HepG2 (cell line): ENCODE results near the gene PISD. TPM values are rescaled to one million over a fixed set of nuclear protein-coding genes. Genes with fewer than 3 reads are reported as not detected.

ENCODE experiments used
- CC2D1A ChIP-seq: sonication (generic); formaldehyde crosslinking; IDR thresholded peaks from 2 replicates; pipeline ENCODE4 v1.8.1; 2023; ENCODE audit warnings: mild to moderate bottlenecking, missing genetic modification reagents
- CHCHD3 ChIP-seq: sonication (generic); formaldehyde crosslinking; IDR thresholded peaks from 2 replicates; pipeline ENCODE4 v1.8.0; 2022; ENCODE audit warnings: mild to moderate bottlenecking, missing genetic modification reagents, moderate library complexity
- FOXP1 ChIP-seq, 2 experiments: fragments of 450-650 bp in 1 of 2; IDR thresholded peaks; 2 replicates each; pipeline ENCODE4 v1.6.1; 2017 to 2018; ENCODE audit warnings: antibody characterized with exemption in 1 of 2
- KDM1A ChIP-seq: IDR thresholded peaks from 2 replicates; pipeline ENCODE4 v1.6.1; 2016; ENCODE audit warnings: missing compliant biosample characterization
- MED1 ChIP-seq: sonication (generic); formaldehyde crosslinking; IDR thresholded peaks from 2 replicates; pipeline ENCODE4 v1.4.0; 2020; ENCODE audit warnings: missing genetic modification reagents
- MED13 ChIP-seq: sonication (generic); formaldehyde crosslinking; IDR thresholded peaks from 2 replicates; pipeline ENCODE4 v1.5.0; 2020; ENCODE audit warnings: missing genetic modification reagents
- MEIS2 ChIP-seq: sonication (generic); formaldehyde crosslinking; IDR thresholded peaks from 2 replicates; pipeline ENCODE4 v1.9.0; 2021; ENCODE audit warnings: mild to moderate bottlenecking, missing genetic modification reagents
- RBFOX2 ChIP-seq: fragments of 200-400 bp; formaldehyde crosslinking; IDR thresholded peaks from 2 replicates; pipeline ENCODE4 v1.6.1; 2017; ENCODE audit warnings: low read depth, mild to moderate bottlenecking, low read length
- RFXANK ChIP-seq: IDR thresholded peaks from 2 replicates; pipeline ENCODE4 v1.6.1; 2016
- SKIL ChIP-seq: sonication (generic); formaldehyde crosslinking; IDR thresholded peaks from 2 replicates; pipeline ENCODE4 v1.8.0; 2022; ENCODE audit warnings: missing genetic modification reagents, mild to moderate bottlenecking, moderate library complexity, borderline replicate concordance
- SMARCC2 ChIP-seq: fragments of 450-650 bp; IDR thresholded peaks from 2 replicates; pipeline ENCODE4 v1.6.1; 2017; ENCODE audit warnings: antibody characterized with exemption, mild to moderate bottlenecking
- SOX13 ChIP-seq, 3 experiments: fragments of 450-650 bp in 1 of 3; sonication (generic) in 1 of 3; formaldehyde crosslinking in 1 of 3; IDR thresholded peaks in 2 of 3; conservative IDR thresholded peaks in 1 of 3; 2 replicates each; pipeline versions ENCODE4 v1.5.0 to v1.6.1; 2016 to 2020; ENCODE audit warnings: antibody characterized with exemption in 1 of 3, mild to moderate bottlenecking in 1 of 3, missing compliant biosample characterization in 1 of 3, missing genetic modification reagents in 1 of 3, moderate library complexity in 1 of 3
- TBX3 ChIP-seq: fragments of 450-650 bp; IDR thresholded peaks from 2 replicates; pipeline ENCODE4 v1.6.1; 2017; ENCODE audit warnings: antibody characterized with exemption, mild to moderate bottlenecking, inconsistent platforms, borderline replicate concordance
- TFDP1 ChIP-seq: IDR thresholded peaks from 2 replicates; pipeline ENCODE4 v1.6.1; 2016; ENCODE audit warnings: missing compliant biosample characterization, missing genetic modification reagents, borderline replicate concordance
- ZBTB7A ChIP-seq: sonication (generic); formaldehyde crosslinking; IDR thresholded peaks from 2 replicates; pipeline ENCODE4 v1.8.0; 2022; ENCODE audit warnings: mild to moderate bottlenecking, missing genetic modification reagents
- ZBTB8A ChIP-seq: sonication (generic); formaldehyde crosslinking; IDR thresholded peaks from 2 replicates; pipeline ENCODE4 v1.4.0; 2020; ENCODE audit warnings: mild to moderate bottlenecking, low read depth, missing genetic modification reagents, borderline replicate concordance
- ZFY ChIP-seq: sonication (generic); formaldehyde crosslinking; IDR thresholded peaks from 2 replicates; pipeline ENCODE4 v1.4.0; 2020; ENCODE audit warnings: missing genetic modification reagents
- ZNF101 ChIP-seq: sonication (generic); formaldehyde crosslinking; IDR thresholded peaks from 2 replicates; pipeline ENCODE4 v1.4.0; 2020; ENCODE audit warnings: mild to moderate bottlenecking, low read depth, missing genetic modification reagents, borderline replicate concordance
- ZNF138 ChIP-seq: sonication (generic); formaldehyde crosslinking; IDR thresholded peaks from 2 replicates; pipeline ENCODE4 v1.5.0; 2020; ENCODE audit warnings: mild to moderate bottlenecking, low read depth, missing genetic modification reagents
- ZNF224 ChIP-seq: sonication (generic); formaldehyde crosslinking; IDR thresholded peaks from 2 replicates; pipeline ENCODE4 v1.5.0; 2020; ENCODE audit warnings: mild to moderate bottlenecking, missing genetic modification reagents
- polyA plus RNA-seq, 8 experiments: library from polyadenylated mRNA; depleted of rRNA in 3 of 8; stranded (reverse) in 7 of 8; unstranded in 1 of 8; fragments of >200 nt; fragmentation: Illumina TruSeq in 4 of 8; extraction: Trizol in 4 of 8; gene quantifications; 2 replicates each; pipeline versions ENCODE4 v1.2.1 to v1.2.3, GENCODE V29; 2011 to 2016; ENCODE audit warnings: low read depth in 4 of 8, missing spikeins in 1 of 8, mixed read lengths in 1 of 8; ENCODE audit not compliant: insufficient read depth in 1 of 8
- total RNA-seq, 5 experiments: library from RNA; depleted of rRNA; stranded (reverse); fragments of >200 nt; fragmentation: Illumina TruSeq; extraction: Trizol; gene quantifications; 2 replicates each; pipeline ENCODE4 v1.2.3, GENCODE V29; 2016; ENCODE audit warnings: low read depth in 1 of 5
- TF ChIP-seq, protein P1 (sequence below): sonication (generic); formaldehyde crosslinking; IDR thresholded peaks from 2 replicates; pipeline ENCODE4 v1.5.0; 2020; ENCODE audit warnings: mild to moderate bottlenecking, missing genetic modification reagents, moderate library complexity
- TF ChIP-seq, protein P2 (sequence below): sonication (generic); formaldehyde crosslinking; IDR thresholded peaks from 2 replicates; pipeline ENCODE4 v1.4.0; 2020; ENCODE audit warnings: mild to moderate bottlenecking, missing genetic modification reagents

Gene PISD
- total and polyA plus RNA-seq, 2 of the 13 experiments (the other 11 are each of a cell fraction or from before 2014, with no cell fraction given): 30.1 to 47.7 TPM

DNA sequence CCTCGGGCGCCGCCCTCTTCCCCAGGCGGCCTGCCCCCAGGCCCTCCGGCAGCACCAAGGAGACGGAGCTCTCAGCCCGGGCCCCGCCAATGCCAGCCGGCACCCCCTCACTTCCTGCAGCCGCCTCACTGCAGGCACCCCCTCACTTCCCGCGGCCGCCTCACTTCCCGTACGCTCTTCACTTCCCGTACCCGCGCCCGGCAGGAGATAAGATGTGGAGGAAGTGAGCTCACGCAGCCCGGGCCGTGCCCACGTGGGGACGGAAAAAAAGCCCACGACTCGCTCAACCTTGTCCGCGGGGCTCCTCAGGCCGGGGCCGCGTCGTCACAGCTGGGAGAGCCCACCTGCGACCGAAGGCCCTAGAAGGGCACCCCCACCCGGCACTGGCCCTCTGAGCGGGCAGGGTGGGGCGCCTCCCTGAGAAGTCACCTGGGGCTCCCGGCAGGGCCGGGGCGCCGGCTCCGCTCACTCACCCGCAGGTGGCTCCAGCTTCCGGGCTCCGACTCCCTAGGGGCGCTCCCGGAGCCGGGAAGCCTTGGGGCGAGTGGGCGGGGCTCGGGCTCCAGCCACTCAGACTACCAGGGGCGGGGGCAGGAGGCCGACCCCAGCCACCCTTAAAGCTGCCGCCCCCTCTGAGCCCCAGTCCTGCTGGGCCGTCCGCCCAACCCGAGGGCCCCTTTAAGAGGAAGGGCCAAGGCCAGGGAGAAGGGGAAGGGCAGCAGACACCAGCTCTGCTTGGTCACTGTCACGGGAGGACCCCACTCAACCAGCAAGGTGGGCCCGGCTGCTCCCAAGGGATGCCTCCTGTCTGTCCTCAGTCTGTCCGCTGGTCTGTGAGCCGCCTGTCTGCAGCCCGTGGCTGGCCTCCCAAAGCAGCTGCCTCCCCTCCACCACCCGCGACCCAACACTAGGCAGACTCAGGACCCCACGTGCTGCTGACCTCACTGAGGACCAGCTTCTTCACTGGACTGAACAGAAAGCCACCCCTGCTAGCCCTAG, 31.4 kb downstream of the PISD start (continued):
- TF ChIP-seq, protein P1, sequence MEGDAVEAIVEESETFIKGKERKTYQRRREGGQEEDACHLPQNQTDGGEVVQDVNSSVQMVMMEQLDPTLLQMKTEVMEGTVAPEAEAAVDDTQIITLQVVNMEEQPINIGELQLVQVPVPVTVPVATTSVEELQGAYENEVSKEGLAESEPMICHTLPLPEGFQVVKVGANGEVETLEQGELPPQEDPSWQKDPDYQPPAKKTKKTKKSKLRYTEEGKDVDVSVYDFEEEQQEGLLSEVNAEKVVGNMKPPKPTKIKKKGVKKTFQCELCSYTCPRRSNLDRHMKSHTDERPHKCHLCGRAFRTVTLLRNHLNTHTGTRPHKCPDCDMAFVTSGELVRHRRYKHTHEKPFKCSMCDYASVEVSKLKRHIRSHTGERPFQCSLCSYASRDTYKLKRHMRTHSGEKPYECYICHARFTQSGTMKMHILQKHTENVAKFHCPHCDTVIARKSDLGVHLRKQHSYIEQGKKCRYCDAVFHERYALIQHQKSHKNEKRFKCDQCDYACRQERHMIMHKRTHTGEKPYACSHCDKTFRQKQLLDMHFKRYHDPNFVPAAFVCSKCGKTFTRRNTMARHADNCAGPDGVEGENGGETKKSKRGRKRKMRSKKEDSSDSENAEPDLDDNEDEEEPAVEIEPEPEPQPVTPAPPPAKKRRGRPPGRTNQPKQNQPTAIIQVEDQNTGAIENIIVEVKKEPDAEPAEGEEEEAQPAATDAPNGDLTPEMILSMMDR (CRISPR knock-in tag): peak; percentile 24; the same call in 1 of the 2 replicates
- peak; percentile 80 for TF ChIP-seq RBFOX2
- TF ChIP-seq ZNF224 (CRISPR knock-in tag): no peak
- TF ChIP-seq, protein P2, sequence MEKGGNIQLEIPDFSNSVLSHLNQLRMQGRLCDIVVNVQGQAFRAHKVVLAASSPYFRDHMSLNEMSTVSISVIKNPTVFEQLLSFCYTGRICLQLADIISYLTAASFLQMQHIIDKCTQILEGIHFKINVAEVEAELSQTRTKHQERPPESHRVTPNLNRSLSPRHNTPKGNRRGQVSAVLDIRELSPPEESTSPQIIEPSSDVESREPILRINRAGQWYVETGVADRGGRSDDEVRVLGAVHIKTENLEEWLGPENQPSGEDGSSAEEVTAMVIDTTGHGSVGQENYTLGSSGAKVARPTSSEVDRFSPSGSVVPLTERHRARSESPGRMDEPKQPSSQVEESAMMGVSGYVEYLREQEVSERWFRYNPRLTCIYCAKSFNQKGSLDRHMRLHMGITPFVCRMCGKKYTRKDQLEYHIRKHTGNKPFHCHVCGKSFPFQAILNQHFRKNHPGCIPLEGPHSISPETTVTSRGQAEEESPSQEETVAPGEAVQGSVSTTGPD (CRISPR knock-in tag): no peak
- TF ChIP-seq ZNF138 (CRISPR knock-in tag): no peak
- TF ChIP-seq ZFY (CRISPR knock-in tag): peak; percentile 42
- TF ChIP-seq KDM1A (CRISPR knock-in tag): no peak
- TF ChIP-seq MED13: 0 out of 2 replicates have a peak, but pooled peaks have one; percentile 50
- TF ChIP-seq CHCHD3 (CRISPR knock-in tag): no peak
- TF ChIP-seq TBX3: no peak
- TF ChIP-seq MED1: 0 out of 2 replicates have a peak, but pooled peaks have one; percentile 16
- no peak for TF ChIP-seq SOX13 (IDR thresholded peaks at IDR 0.05)
- no peak for TF ChIP-seq SOX13 (CRISPR knock-in tag; conservative IDR thresholded peaks at IDR 0.05 in 1 of 2, IDR thresholded peaks at IDR 0.05 in 1 of 2)
- TF ChIP-seq MEIS2 (CRISPR knock-in tag): no peak
- TF ChIP-seq CC2D1A (CRISPR knock-in tag): no peak
- TF ChIP-seq RFXANK (CRISPR knock-in tag): no peak
- TF ChIP-seq ZNF101 (CRISPR knock-in tag): no peak
- no peak for TF ChIP-seq ZBTB7A (CRISPR knock-in tag)
- TF ChIP-seq SKIL (CRISPR knock-in tag): no peak
- no peak for TF ChIP-seq SMARCC2
- no peak for TF ChIP-seq ZBTB8A (CRISPR knock-in tag)
- no peak for TF ChIP-seq FOXP1 (IDR thresholded peaks at IDR 0.05)
- no peak for TF ChIP-seq FOXP1 (CRISPR knock-in tag; IDR thresholded peaks at IDR 0.05)
- peak; percentile 33; the same call in 1 of the 2 replicates for TF ChIP-seq TFDP1 (CRISPR knock-in tag)
